ENCODE measurements around the gene SNX7.
A peak's percentile ranks its signal among the peaks of the same experiment; 100 is the strongest.

Gene SNX7

GRCh38 chr1:98793136-98793535 is 131.6 kb downstream of the SNX7 start:
- no peak for TF ChIP-seq CTCF (IDR thresholded peaks at IDR 0.05; ENCODE audit: low read depth, low read length)

GRCh38 chr1:98794196-98794886 is 132.8 kb downstream of the SNX7 start:
- no peak overlapping the region for H3K4me3 ChIP-seq (ENCODE audit: low read depth, low read length)
- TF ChIP-seq CTCF (IDR thresholded peaks at IDR 0.05; ENCODE audit: low read depth, low read length): peak; percentile 73

More at GRCh38 chr1:98793136-98793535, 131.6 kb downstream of the SNX7 start:
- H3K4me3 ChIP-seq (ENCODE audit: low read depth, low read length): no peak overlapping the region

- H3K4me3 ChIP-seq (ENCODE audit: low read depth, low read length): no peak overlapping the region
- no peak for TF ChIP-seq CTCF (IDR thresholded peaks at IDR 0.05; ENCODE audit: low read depth, low read length)
Measured at GRCh38 chr1:98796049-98796448, 134.5 kb downstream of the SNX7 start.

- no peak overlapping the region for H3K4me3 ChIP-seq (ENCODE audit: low read depth, low read length)
- TF ChIP-seq CTCF (IDR thresholded peaks at IDR 0.05; ENCODE audit: low read depth, low read length): no peak
Measured at GRCh38 chr1:98797506-98797905, 136.0 kb downstream of the SNX7 start.
